CD4-positive, alpha-beta T cell (primary cell): ENCODE data around the gene DCPS. TPM values are rescaled to one million over a fixed set of nuclear protein-coding genes. Genes with fewer than 3 reads are reported as not detected.

ENCODE experiments used
- ATAC-seq: fragments of 200-7000 bp; cut with Tn5 transposase; one replicate; pipeline ENCODE4 v1.10.0; 2022; ENCODE audit warnings: mild to moderate bottlenecking; ENCODE audit not compliant: poor library complexity
- CTCF ChIA-PET: fragments of 350-600 bp; sonication (Branson Sonifier 250); formaldehyde crosslinking; loops from one replicate; lab custom pipeline; 2021; ENCODE audit warnings: antibody characterized with exemption, inconsistent platforms; lab: Charles Lee
- POLR2A ChIA-PET: fragments of 350-600 bp; sonication (Branson Sonifier 250); formaldehyde crosslinking; loops from one replicate; lab custom pipeline; 2021; ENCODE audit warnings: antibody characterized with exemption, inconsistent platforms; lab: Charles Lee
- DNase-seq, 14 experiments: peaks; one replicate each; pipeline ENCODE4 v3.0.0-alpha.2; 2013 to 2020; ENCODE audit warnings: mixed read lengths in 2 of 14
- H3K27ac ChIP-seq, 2 donors: one replicate each; pipeline versions ENCODE4 v1.5.1 to v1.7.0; 2013; ENCODE audit warnings: low read length in 2 of 2, low read depth in 1 of 2, mild to moderate bottlenecking in 1 of 2
- H3K27me3 ChIP-seq, 2 experiments: 1 replicate in 1 of 2; 2 replicates in 1 of 2; pipeline versions ENCODE4 v1.6.1 to v1.7.0; 2013; ENCODE audit warnings: low read length in 2 of 2, control low read depth in 1 of 2, mild to moderate bottlenecking in 1 of 2, moderate library complexity in 1 of 2; ENCODE audit not compliant: insufficient read depth in 2 of 2, control insufficient read depth in 1 of 2
- H3K36me3 ChIP-seq: one replicate; pipeline ENCODE4 v1.6.1; 2013; ENCODE audit warnings: low read length, control low read depth; ENCODE audit not compliant: insufficient read depth
- H3K4me1 ChIP-seq: one replicate; pipeline ENCODE4 v1.6.1; 2013; ENCODE audit warnings: low read length, control low read depth; ENCODE audit not compliant: insufficient read depth
- H3K4me3 ChIP-seq: one replicate; pipeline ENCODE4 v1.5.1; 2013; ENCODE audit warnings: mild to moderate bottlenecking, low read length, moderate library complexity
- H3K9me3 ChIP-seq, 2 experiments: 1 replicate in 1 of 2; 2 replicates in 1 of 2; pipeline versions ENCODE4 v1.6.1 to v1.7.0; 2013; ENCODE audit warnings: low read length in 2 of 2, mild to moderate bottlenecking in 2 of 2, control low read depth in 1 of 2, moderate library complexity in 1 of 2; ENCODE audit not compliant: control insufficient read depth in 1 of 2, insufficient read depth in 1 of 2
- H3K27ac Mint-ChIP-seq: one replicate; pipeline ENCODE4 v1.8.0; 2020; ENCODE audit warnings: mixed read lengths
- H3K27me3 Mint-ChIP-seq: one replicate; pipeline ENCODE4 v1.8.0; 2021; ENCODE audit warnings: mixed read lengths
- H3K36me3 Mint-ChIP-seq: one replicate; pipeline ENCODE4 v1.8.0; 2021; ENCODE audit warnings: low read depth, mixed read lengths
- H3K4me1 Mint-ChIP-seq: one replicate; pipeline ENCODE4 v1.8.0; 2021; ENCODE audit warnings: low read depth, mixed read lengths
- H3K4me3 Mint-ChIP-seq: one replicate; pipeline ENCODE4 v1.8.0; 2020; ENCODE audit warnings: mild to moderate bottlenecking, mixed read lengths
- H3K9me3 Mint-ChIP-seq: one replicate; pipeline ENCODE4 v1.8.0; 2020; ENCODE audit warnings: mixed read lengths
- CTCF ChIP-seq: fragments of 200-600 bp; IDR thresholded peaks from one replicate; pipeline ENCODE4 v1.8.0; 2022; ENCODE audit warnings: antibody characterized with exemption, mild to moderate bottlenecking
- intact Hi-C, 2 experiments: fragments of 100-400 bp; cut with DNase I in 1 of 2; cut with micrococcal nuclease in 1 of 2; formaldehyde crosslinking; loops; one replicate each; pipeline versions ENCODE4 v1.15.1 to v1.9.0; 2023 to 2025; cut with DNase I, micrococcal nuclease
- total RNA-seq, 174 experiments: library from RNA in 2 of 174; stranded (reverse) in 2 of 174; gene quantifications; one replicate each; pipeline ENCODE4 v1.2.3 and lab custom pipeline; 2021 to 2026

DCPS gene
- total RNA-seq, 2 experiments from 2014 or later: 6.2 to 6.3 TPM

- DNase-seq (peak in 4 of 14 experiments; percentile 1 to 69 (median 38)), ATAC-seq (no peak)
- CTCF ChIA-PET: no interaction called here
- peak overlapping the region; percentile 82 for H3K4me3 Mint-ChIP-seq
- Histone ChIP-seq H3K4me3 (peak overlapping the region; percentile 56), H3K36me3 (no peaks in the 10 kb centered on the region), H3K4me1 (peaks cover 23% of the 10 kb centered on the region), H3K9me3 (no peaks in the 10 kb centered on the region), H3K27me3 (no peaks in the 10 kb centered on the region), H3K27ac (no peak overlapping the region)
- H3K4me1 Mint-ChIP-seq: peaks cover 31% of the 10 kb centered on the region
- no peak for TF ChIP-seq CTCF
- H3K9me3 Mint-ChIP-seq: no peaks in the 10 kb centered on the region
- peak overlapping the region; percentile 5 for H3K27ac Mint-ChIP-seq
- POLR2A ChIA-PET: interaction anchor here (1.0 to 1.7 kb wide), 5 partner anchors 43 to 163 kb away, joined by 3 to 8 read pairs (median 5); partner anchors contain the start of genes FOXRED1, SRPRA and TIRAP
- H3K36me3 Mint-ChIP-seq: no peaks in the 10 kb centered on the region
- intact Hi-C loops: no loop called here
- no peaks in the 10 kb centered on the region for H3K27me3 Mint-ChIP-seq
Measured at GRCh38 chr11:126355926-126356897, 52.4 kb downstream of the DCPS start.

- no peak overlapping the region for H3K27ac ChIP-seq
- ChIA-PET POLR2A (no interaction called here), CTCF (interaction anchor here (0.8 kb wide), 1 partner anchor 50 kb away, joined by 3 read pairs; no protein-coding TSS in a partner anchor)
- TF ChIP-seq CTCF: no peak
- no peaks in the 10 kb centered on the region for H3K36me3 Mint-ChIP-seq
- peak overlapping the region; percentile 82 for H3K4me3 Mint-ChIP-seq
- no peaks in the 10 kb centered on the region for H3K9me3 Mint-ChIP-seq
- no peak overlapping the region for H3K27ac Mint-ChIP-seq
- no peaks in the 10 kb centered on the region for H3K27me3 Mint-ChIP-seq
- no peak for DNase-seq
- no peak for ATAC-seq
- no peaks in the 10 kb centered on the region for H3K36me3 ChIP-seq
- H3K4me1 Mint-ChIP-seq: peaks cover 29% of the 10 kb centered on the region
- peaks cover 23% of the 10 kb centered on the region for H3K4me1 ChIP-seq
- intact Hi-C loops: no loop called here
- H3K4me3 ChIP-seq: no peak overlapping the region
- no peaks in the 10 kb centered on the region for H3K27me3 ChIP-seq
- H3K9me3 ChIP-seq: no peaks in the 10 kb centered on the region
Measured at GRCh38 chr11:126357055-126357962, 53.4 kb downstream of the DCPS start.

GRCh38 chr11:126357969-126358762 lies 54.3 kb downstream of the DCPS start:
- TF ChIP-seq CTCF: no peak
- POLR2A ChIA-PET: no interaction called here
- Mint-ChIP-seq H3K9me3 (no peaks in the 10 kb centered on the region), H3K36me3 (no peaks in the 10 kb centered on the region), H3K27ac (no peak overlapping the region), H3K4me3 (peak overlapping the region; percentile 82), H3K4me1 (peaks cover 26% of the 10 kb centered on the region), H3K27me3 (no peaks in the 10 kb centered on the region)
- Histone ChIP-seq H3K27me3 (no peaks in the 10 kb centered on the region), H3K36me3 (no peaks in the 10 kb centered on the region), H3K27ac (no peak overlapping the region), H3K4me3 (no peak overlapping the region), H3K4me1 (peaks cover 23% of the 10 kb centered on the region), H3K9me3 (no peaks in the 10 kb centered on the region)
- ATAC-seq: no peak
- intact Hi-C loops: no loop called here
- DNase-seq: no peak
- CTCF ChIA-PET: interaction anchor here (0.8 kb wide), 1 partner anchor 51 kb away, joined by 3 read pairs; no protein-coding TSS in a partner anchor
